H1 (cell line): Measurements from ENCODE around the gene ABHD12B. TPM values are rescaled to one million over a fixed set of nuclear protein-coding genes. Genes with fewer than 3 reads are reported as not detected.
A peak's percentile ranks its signal among the peaks of the same experiment; 100 is the strongest.

ENCODE experiments used
- CTCF ChIA-PET: fragments of 300-600 bp; sonication (Branson Sonifier 250); formaldehyde crosslinking; loops from one replicate; lab custom pipeline; 2021; ENCODE audit not compliant: partially characterized antibody; lab: Charles Lee
- POLR2A ChIA-PET: fragments of 300-600 bp; sonication (Branson Sonifier 250); formaldehyde crosslinking; loops from one replicate; lab custom pipeline; 2021; ENCODE audit warnings: inconsistent platforms; ENCODE audit not compliant: partially characterized antibody; lab: Charles Lee
- DNase-seq, 2 experiments: peaks; one replicate each; pipeline versions ENCODE4 v3.0.0 to v3.0.0-alpha.2; 2010 to 2022; ENCODE audit warnings: low spot score in 2 of 2, low read depth in 1 of 2, mixed read lengths in 1 of 2
- FAIRE-seq: peaks from 2 replicates; lab custom pipeline; 2011; peaks lifted over from hg19 to GRCh38; lab: Jason Lieb, UNC
- H2AFZ ChIP-seq: 2 replicates; pipeline ENCODE4 v1.8.1; 2012; ENCODE audit warnings: low read length, inconsistent platforms
- H2AK5ac ChIP-seq: 2 replicates; pipeline ENCODE4 v1.6.1; 2013; ENCODE audit warnings: low read depth, low read length
- H2BK120ac ChIP-seq: replicated peaks from 2 replicates; pipeline ENCODE3; 2013; ENCODE audit warnings: low read depth, low read length, inconsistent platforms
- H2BK12ac ChIP-seq: 2 replicates; pipeline ENCODE4 v1.6.1; 2013; ENCODE audit warnings: low read depth, low read length
- H2BK15ac ChIP-seq: 2 replicates; pipeline ENCODE4 v1.6.1; 2013; ENCODE audit warnings: low read length
- H2BK20ac ChIP-seq: 2 replicates; pipeline ENCODE4 v1.6.1; 2013; ENCODE audit warnings: low read length
- H2BK5ac ChIP-seq: 2 replicates; pipeline ENCODE4 v1.6.1; 2013; ENCODE audit warnings: low read depth, low read length
- H3K14ac ChIP-seq: 2 replicates; pipeline ENCODE4 v1.6.1; 2013; ENCODE audit warnings: inconsistent platforms; ENCODE audit not compliant: insufficient read length
- H3K18ac ChIP-seq: 2 replicates; pipeline ENCODE4 v1.6.1; 2013; ENCODE audit warnings: low read length; ENCODE audit errors: extremely low read depth
- H3K23ac ChIP-seq: 2 replicates; pipeline ENCODE4 v1.6.1; 2013; ENCODE audit warnings: inconsistent platforms; ENCODE audit not compliant: insufficient read length
- H3K23me2 ChIP-seq: 2 replicates; pipeline ENCODE4 v1.6.1; 2013; ENCODE audit warnings: low read depth, low read length
- H3K27ac ChIP-seq: 2 replicates; pipeline ENCODE4 v1.6.1; 2011; ENCODE audit warnings: low read depth, low read length, inconsistent platforms
- H3K27me3 ChIP-seq, 4 experiments: replicated peaks in 1 of 4; 1 replicate in 1 of 4; 2 replicates in 3 of 4; pipeline versions ENCODE4 v1.6.1 to v1.8.1; 2011 to 2013; ENCODE audit warnings: low read length in 3 of 4, mild to moderate bottlenecking in 3 of 4, inconsistent platforms in 2 of 4, mixed read lengths in 2 of 4, moderate library complexity in 1 of 4; ENCODE audit not compliant: control insufficient read depth in 3 of 4, insufficient read depth in 3 of 4; ENCODE audit errors: extremely low read depth in 1 of 4
- H3K36me3 ChIP-seq, 4 experiments: 2 replicates each; pipeline versions ENCODE4 v1.6.1 to v1.8.1; 2011 to 2013; ENCODE audit warnings: mild to moderate bottlenecking in 4 of 4, low read length in 3 of 4, moderate library complexity in 2 of 4, control low read depth in 1 of 4, inconsistent platforms in 1 of 4; ENCODE audit not compliant: insufficient read depth in 4 of 4, control insufficient read depth in 2 of 4
- H3K4ac ChIP-seq: replicated peaks from 2 replicates; pipeline ENCODE3; 2013; ENCODE audit warnings: low read length, low read depth, mixed read lengths, inconsistent platforms; ENCODE audit not compliant: insufficient read length
- H3K4me1 ChIP-seq, 4 experiments: replicated peaks in 1 of 4; 1 replicate in 1 of 4; 2 replicates in 3 of 4; pipeline versions ENCODE4 v1.6.1 to v1.8.1; 2011 to 2013; ENCODE audit warnings: low read length in 3 of 4, inconsistent platforms in 2 of 4, mixed read lengths in 1 of 4; ENCODE audit not compliant: insufficient read depth in 4 of 4, control insufficient read depth in 3 of 4
- H3K4me2 ChIP-seq, 2 experiments: 2 replicates each; pipeline versions ENCODE4 v1.6.1 to v1.8.1; 2011 to 2013; ENCODE audit warnings: low read depth in 2 of 2, low read length in 2 of 2, control low read depth in 1 of 2, inconsistent platforms in 1 of 2, mild to moderate bottlenecking in 1 of 2; ENCODE audit not compliant: insufficient read depth in 1 of 2
- H3K4me3 ChIP-seq, 4 experiments: fragments of 200-600, 300-600 bp in 1 of 4; sonication (generic), shearing (Covaris generic), sonication (Bioruptor Twin) in 1 of 4; 2 replicates each; pipeline versions ENCODE4 v1.5.1 to v1.8.1; 2011 to 2016; ENCODE audit warnings: low read length in 4 of 4, low read depth in 3 of 4, control low read depth in 2 of 4, inconsistent platforms in 2 of 4, mild to moderate bottlenecking in 2 of 4, mixed read lengths in 1 of 4, moderate library complexity in 1 of 4; ENCODE audit not compliant: insufficient read depth in 2 of 4; ENCODE audit errors: extremely low read depth in 1 of 4
- H3K56ac ChIP-seq: replicated peaks from 2 replicates; pipeline ENCODE3; 2013; ENCODE audit warnings: low read depth, mild to moderate bottlenecking, mixed read lengths, low read length, inconsistent platforms; ENCODE audit not compliant: insufficient read length
- H3K79me1 ChIP-seq: 2 replicates; pipeline ENCODE4 v1.6.1; 2013; ENCODE audit warnings: low read depth, low read length, control low read depth
- H3K79me2 ChIP-seq, 2 experiments: 2 replicates each; pipeline versions ENCODE4 v1.6.1 to v1.8.1; 2012 to 2013; ENCODE audit warnings: low read length in 2 of 2, mild to moderate bottlenecking in 2 of 2, inconsistent platforms in 1 of 2; ENCODE audit not compliant: insufficient read depth in 2 of 2, control insufficient read depth in 1 of 2
- H3K9ac ChIP-seq, 4 experiments: replicated peaks in 1 of 4; 1 replicate in 1 of 4; 2 replicates in 3 of 4; pipeline versions ENCODE4 v1.6.1 to v1.8.1; 2011 to 2013; ENCODE audit warnings: low read depth in 3 of 4, low read length in 3 of 4, control low read depth in 2 of 4, mild to moderate bottlenecking in 2 of 4, moderate library complexity in 2 of 4, inconsistent platforms in 1 of 4; ENCODE audit errors: extremely low read depth in 1 of 4
- H3K9me3 ChIP-seq, 2 experiments: 2 replicates each; pipeline versions ENCODE4 v1.6.1 to v1.8.1; 2012 to 2013; ENCODE audit warnings: mild to moderate bottlenecking in 2 of 2, moderate library complexity in 2 of 2, control low read depth in 1 of 2, inconsistent platforms in 1 of 2, low read depth in 1 of 2, low read length in 1 of 2, mixed read lengths in 1 of 2; ENCODE audit not compliant: insufficient read depth in 2 of 2
- H4K20me1 ChIP-seq, 2 experiments: replicated peaks in 1 of 2; 2 replicates each; pipeline versions ENCODE3 to v1.8.1; 2011 to 2013; ENCODE audit warnings: inconsistent platforms in 2 of 2, low read length in 2 of 2, mild to moderate bottlenecking in 1 of 2; ENCODE audit not compliant: insufficient read depth in 2 of 2, control insufficient read depth in 1 of 2
- H4K5ac ChIP-seq: 2 replicates; pipeline ENCODE4 v1.6.1; 2013; ENCODE audit warnings: low read length, low read depth, mixed read lengths, inconsistent platforms; ENCODE audit not compliant: insufficient read length
- H4K8ac ChIP-seq: 2 replicates; pipeline ENCODE4 v1.8.0; 2013; ENCODE audit warnings: mild to moderate bottlenecking, moderate library complexity, low read length, inconsistent platforms; ENCODE audit not compliant: insufficient read depth; ENCODE audit errors: extremely low read depth
- H4K91ac ChIP-seq: replicated peaks from 2 replicates; pipeline ENCODE3; 2013; ENCODE audit warnings: low read length, mixed read lengths, inconsistent platforms; ENCODE audit not compliant: insufficient read length
- CHD1 ChIP-seq: IDR thresholded peaks from 2 replicates; pipeline ENCODE4 v1.6.1; 2012; ENCODE audit warnings: low read depth, low read length, improper control_type of control experiment
- KDM4A ChIP-seq: IDR thresholded peaks from one replicate; pipeline ENCODE4 v1.7.1; 2012; ENCODE audit warnings: low read depth, mild to moderate bottlenecking, moderate library complexity, low read length, inconsistent platforms; ENCODE audit not compliant: severe bottlenecking
- NANOG ChIP-seq: IDR thresholded peaks from 2 replicates; pipeline ENCODE4 v1.6.1; 2011; ENCODE audit warnings: low read length, low read depth, mild to moderate bottlenecking, inconsistent platforms; ENCODE audit not compliant: insufficient read depth, poor library complexity, severe bottlenecking
- RFX5 ChIP-seq: IDR thresholded peaks from 2 replicates; pipeline ENCODE4 v1.6.1; 2011; ENCODE audit warnings: low read depth, low read length, improper control_type of control experiment, borderline replicate concordance
- YY1 ChIP-seq: IDR thresholded peaks from 2 replicates; pipeline ENCODE4 v1.6.1; 2011; ENCODE audit warnings: low read depth, mild to moderate bottlenecking, low read length
- WGBS, 2 experiments: shearing (Covaris generic) in 1 of 2; methylation state at CpG; one replicate each; pipeline versions ENCODE4 v1.1.6 to v1.1.7; 2013 to 2015; ENCODE audit warnings: low lambda C conversion rate in 2 of 2, mixed read lengths in 2 of 2, inconsistent platforms in 1 of 2, low coverage in 1 of 2, missing lambda C conversion rate in 1 of 2; ENCODE audit not compliant: insufficient replicate concordance in 2 of 2, insufficient coverage in 1 of 2, insufficient read length in 1 of 2; ENCODE audit errors: extremely low coverage in 1 of 2, missing lambda C conversion rate in 1 of 2; 5-methylcytosine and 5-hydroxymethylcytosine counted together
- long read RNA-seq, 2 experiments: library from RNA in 1 of 2; library from capped mRNA in 1 of 2; stranded (forward); transcript quantifications; one replicate each; pipeline ENCODE4 v2.0.0, GENCODE V29; 2021; ENCODE audit warnings: inconsistent platforms in 1 of 2
- polyA minus RNA-seq, 3 experiments: library from RNA; depleted of rRNA, polyadenylated mRNA; stranded (reverse); fragments of >200 nt; gene quantifications; 1 replicate in 2 of 3; 2 replicates in 1 of 3; pipeline ENCODE4 v1.2.3, GENCODE V29; 2011
- polyA plus RNA-seq, 7 experiments: library from polyadenylated mRNA; depleted of rRNA in 3 of 7; stranded (reverse) in 5 of 7; unstranded in 2 of 7; fragments of >200 nt in 5 of 7; fragments of 200-250 nt in 2 of 7; gene quantifications; 1 replicate in 5 of 7; 2 replicates in 1 of 7; 4 replicates in 1 of 7; pipeline versions ENCODE4 v1.2.1 to v1.2.3, GENCODE V29; 2011 to 2013; ENCODE audit warnings: missing spikeins in 2 of 7, mixed read lengths in 2 of 7
- total RNA-seq: library from RNA; stranded (reverse); fragmentation: NEBNext Ultra II Directional; extraction: Animal tissue kit (Norgen Biotek cat#: 25700); gene quantifications from 2 replicates; pipeline ENCODE4 v1.2.1, GENCODE V29; 2021
- TF ChIP-seq, protein P1 (sequence below): IDR thresholded peaks from 2 replicates; pipeline ENCODE4 v1.6.1; 2011; ENCODE audit warnings: low read depth, mild to moderate bottlenecking, low read length; ENCODE audit not compliant: insufficient read depth

Gene ABHD12B, protein sequence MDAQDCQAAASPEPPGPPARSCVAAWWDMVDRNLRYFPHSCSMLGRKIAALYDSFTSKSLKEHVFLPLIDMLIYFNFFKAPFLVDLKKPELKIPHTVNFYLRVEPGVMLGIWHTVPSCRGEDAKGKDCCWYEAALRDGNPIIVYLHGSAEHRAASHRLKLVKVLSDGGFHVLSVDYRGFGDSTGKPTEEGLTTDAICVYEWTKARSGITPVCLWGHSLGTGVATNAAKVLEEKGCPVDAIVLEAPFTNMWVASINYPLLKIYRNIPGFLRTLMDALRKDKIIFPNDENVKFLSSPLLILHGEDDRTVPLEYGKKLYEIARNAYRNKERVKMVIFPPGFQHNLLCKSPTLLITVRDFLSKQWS
- total RNA-seq: 102 and 110 TPM in 2 replicates
- 3.9 and 4.0 TPM in 2 replicates for polyA plus RNA-seq (2011; rRNA removed)
- 5.3 TPM for polyA plus RNA-seq (2011; cell fraction: cytosol; rRNA removed)
- polyA plus RNA-seq (2011; cell fraction: nucleus; rRNA removed): 3.1 TPM
- 5.1 to 10.9 TPM (median 6.5 TPM) in 4 replicates for polyA plus RNA-seq (2012, experiment 1 of 2)
- polyA plus RNA-seq (2012, experiment 2 of 2): 4.8 TPM
- 17.7 TPM for polyA plus RNA-seq (2013, experiment 1 of 2)
- polyA plus RNA-seq (2013, experiment 2 of 2): 16.7 TPM
- polyA minus RNA-seq (2011; rRNA and poly(A)+ RNA removed): 2.7 TPM in 2 replicates
- 53.6 TPM for polyA minus RNA-seq (2011; cell fraction: cytosol; rRNA and poly(A)+ RNA removed)
- 3.5 TPM for polyA minus RNA-seq (2011; cell fraction: nucleus; rRNA and poly(A)+ RNA removed)
- long read RNA-seq, experiment 1, partial matches to known transcripts: 15 of 80 reads
- long read RNA-seq, experiment 1, other reads (novel, unspliced or antisense): 65 of 80 reads
- long read RNA-seq, experiment 2, partial matches to known transcripts: 2 of 12 reads
- long read RNA-seq, experiment 2, other reads (novel, unspliced or antisense): 9 of 12 reads

DNA sequence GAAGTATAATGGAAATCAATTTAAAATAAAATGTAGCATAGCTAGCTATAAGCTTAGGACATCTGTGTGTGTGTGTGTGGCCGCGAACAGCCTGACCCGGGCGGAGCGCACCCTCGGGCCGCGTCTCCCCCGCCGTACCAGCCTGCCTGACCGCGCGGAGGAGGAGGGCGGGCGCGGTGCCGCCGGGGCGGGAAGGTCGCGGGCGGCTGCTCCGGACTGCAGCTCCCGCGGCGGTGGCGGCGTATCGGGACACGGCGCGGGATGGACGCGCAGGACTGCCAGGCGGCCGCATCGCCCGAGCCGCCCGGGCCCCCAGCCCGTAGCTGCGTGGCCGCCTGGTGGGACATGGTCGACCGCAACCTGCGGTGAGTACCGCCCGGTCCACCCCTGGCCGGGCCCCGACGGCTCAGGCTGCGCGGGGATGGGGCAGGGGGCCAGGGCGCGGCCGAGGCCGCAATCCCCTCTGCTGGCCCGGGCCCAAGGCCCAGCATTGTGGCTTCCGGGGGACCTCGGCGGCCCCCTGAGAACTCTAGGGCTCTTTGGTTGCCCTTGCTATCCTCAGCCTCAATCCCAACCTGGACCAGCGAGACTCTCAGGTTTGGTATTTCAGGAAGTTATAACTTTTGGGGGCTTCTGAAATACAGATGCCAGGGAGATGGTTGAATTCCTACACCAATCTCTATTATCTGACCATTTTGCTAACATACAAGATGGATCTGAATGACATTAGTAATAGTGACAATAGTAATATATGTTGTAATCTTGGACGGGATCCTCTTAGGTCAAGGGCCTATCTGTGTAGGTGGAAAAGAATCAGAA, at the start of gene ABHD12B:
Gene ABHD12B, plus strand, starts transcription at position 140 of the 819 bp plus-strand sequence. Its CDS starts 122 bp downstream, at position 262.
- no peak within 1 kb of the TSS for H4K5ac ChIP-seq
- no peak within 1 kb of the TSS for H2BK20ac ChIP-seq
- no peak within 1 kb of the TSS for H3K18ac ChIP-seq
- H4K20me1 ChIP-seq: no peaks in the 10 kb centered on the region
- no peak within 1 kb of the TSS for H2BK120ac ChIP-seq
- no peak within 1 kb of the TSS for H4K91ac ChIP-seq
- no peak within 1 kb of the TSS for H2BK5ac ChIP-seq
- 13% methylated on average over 32 of the region's 63 CpGs; no CpG with 5 or more reads in 1 of the 2 experiments for WGBS, 2 experiments
- H2AK5ac ChIP-seq: no peak within 1 kb of the TSS
- H3K4me3 ChIP-seq: peak within 1 kb of the TSS; percentile 37 to 59 (median 38)
- H3K4ac ChIP-seq: no peak within 1 kb of the TSS
- no peak within 1 kb of the TSS for H2BK12ac ChIP-seq
- FAIRE-seq (no peak), DNase-seq (peak in 1 of 2 experiments; percentile 60)
- no peak within 1 kb of the TSS for H3K23ac ChIP-seq
- no peaks in the 10 kb centered on the region for H3K79me2 ChIP-seq
- H3K56ac ChIP-seq: no peak within 1 kb of the TSS
- H3K9me3 ChIP-seq: no peaks in the 10 kb centered on the region
- peaks cover 0 to 3% (median 1%) of the 10 kb centered on the region in 4 experiments; a peak in 1 of 7 replicates for H3K4me1 ChIP-seq
- H3K27me3 ChIP-seq: peaks cover 3 to 24% (median 15%) of the 10 kb centered on the region in 4 experiments; a peak in 6 of 7 replicates
- no peaks in the 10 kb centered on the region for H3K36me3 ChIP-seq
- no peak within 1 kb of the TSS for H3K14ac ChIP-seq
- peak within 1 kb of the TSS; percentile 37; the same call in 1 of the 2 replicates for H4K8ac ChIP-seq
- H3K23me2 ChIP-seq: peaks cover 2% of the 10 kb centered on the region; the same call in 1 of the 2 replicates
- H3K79me1 ChIP-seq: no peaks in the 10 kb centered on the region
- no peak within 1 kb of the TSS for H3K27ac ChIP-seq
- peak within 1 kb of the TSS; percentile 14 to 64; a peak in 3 of 4 replicates for H3K4me2 ChIP-seq
- H3K9ac ChIP-seq: no peak within 1 kb of the TSS
- H2AFZ ChIP-seq: no peak within 1 kb of the TSS
- POLR2A ChIA-PET: interaction anchor here (0.8 to 1.5 kb wide), 4 partner anchors 12 to 43 kb away, joined by 3 read pairs; no protein-coding TSS in a partner anchor
- no peak within 1 kb of the TSS for H2BK15ac ChIP-seq
- CTCF ChIA-PET: interaction anchor here (0.9 to 3.7 kb wide), 4 partner anchors 11 to 151 kb away, joined by 3 to 15 read pairs (median 4); no protein-coding TSS in a partner anchor
- TF ChIP-seq, protein P1, sequence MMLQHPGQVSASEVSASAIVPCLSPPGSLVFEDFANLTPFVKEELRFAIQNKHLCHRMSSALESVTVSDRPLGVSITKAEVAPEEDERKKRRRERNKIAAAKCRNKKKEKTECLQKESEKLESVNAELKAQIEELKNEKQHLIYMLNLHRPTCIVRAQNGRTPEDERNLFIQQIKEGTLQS: no peak
- TF ChIP-seq RFX5 (no peak), CHD1 (no peak), NANOG (no peak), YY1 (no peak), KDM4A (peak; percentile 87)
